Measurements from ENCODE around the gene APCDD1L. TPM values are rescaled to one million over a fixed set of nuclear protein-coding genes. Genes with fewer than 3 reads are reported as not detected.
"Not testable (repeated sequence)": the region's sequence is repeated elsewhere in the genome, so short reads cannot be mapped to it uniquely, and the experiment has no call there.

APCDD1L gene
- total RNA-seq, 2 experiments from 2014 or later, result not detected

GRCh38 chr20:58549231-58550209 is 34.3 kb upstream of the APCDD1L start:
- DNase-seq, result no peak
- Mint-ChIP-seq H3K9me3 (no peaks in the 10 kb centered on the region), H3K4me1 (no peaks in the 10 kb centered on the region)

GRCh38 chr20:58547623-58548475 is 32.6 kb upstream of the APCDD1L start:
- Mint-ChIP-seq H3K9me3 (no peaks in the 10 kb centered on the region), H3K27me3 (no peaks in the 10 kb centered on the region), H3K36me3 (no peaks in the 10 kb centered on the region), H3K4me3 (no peak overlapping the region), H3K4me1 (no peaks in the 10 kb centered on the region), H3K27ac (no peak overlapping the region)
- DNase-seq, result no peak

More at GRCh38 chr20:58549231-58550209, 34.3 kb upstream of the APCDD1L start:
- no peaks in the 10 kb centered on the region for H3K36me3 Mint-ChIP-seq
- no peak overlapping the region for H3K4me3 Mint-ChIP-seq
- H3K27ac Mint-ChIP-seq, result no peak overlapping the region
- H3K27me3 Mint-ChIP-seq, result no peaks in the 10 kb centered on the region

GRCh38 chr20:58546756-58547622 is 31.8 kb upstream of the APCDD1L start:
- Mint-ChIP-seq H3K27ac (no peak overlapping the region), H3K36me3 (no peaks in the 10 kb centered on the region), H3K4me1 (no peaks in the 10 kb centered on the region), H3K4me3 (no peak overlapping the region), H3K9me3 (no peaks in the 10 kb centered on the region), H3K27me3 (no peaks in the 10 kb centered on the region)
- DNase-seq, result no peak

GRCh38 chr20:58546416-58546711 is 31.2 kb upstream of the APCDD1L start:
- DNase-seq, result no peak
- Mint-ChIP-seq H3K4me1 (no peaks in the 10 kb centered on the region), H3K27ac (no peak overlapping the region), H3K9me3 (no peaks in the 10 kb centered on the region), H3K36me3 (no peaks in the 10 kb centered on the region), H3K27me3 (no peaks in the 10 kb centered on the region), H3K4me3 (no peak overlapping the region)

GRCh38 chr20:58545565-58546415 is 30.6 kb upstream of the APCDD1L start:
- H3K9me3 Mint-ChIP-seq, result no peaks in the 10 kb centered on the region
- H3K27me3 Mint-ChIP-seq, result no peaks in the 10 kb centered on the region
- no peaks in the 10 kb centered on the region for H3K36me3 Mint-ChIP-seq
- no peaks in the 10 kb centered on the region for H3K4me1 Mint-ChIP-seq
- DNase-seq, result no peak
- no peak overlapping the region for H3K4me3 Mint-ChIP-seq
- H3K27ac Mint-ChIP-seq, result no peak overlapping the region

GRCh38 chr20:58544891-58545290 is 29.7 kb upstream of the APCDD1L start:
- Mint-ChIP-seq H3K4me3 (no peak overlapping the region), H3K27ac (no peak overlapping the region), H3K4me1 (no peaks in the 10 kb centered on the region), H3K9me3 (no peaks in the 10 kb centered on the region), H3K36me3 (no peaks in the 10 kb centered on the region), H3K27me3 (no peaks in the 10 kb centered on the region)
- DNase-seq, result no peak

- H3K27ac Mint-ChIP-seq, result no peak overlapping the region
- no peak for DNase-seq
- H3K4me1 Mint-ChIP-seq, result no peaks in the 10 kb centered on the region
- H3K36me3 Mint-ChIP-seq, result no peaks in the 10 kb centered on the region
- no peak overlapping the region for H3K4me3 Mint-ChIP-seq
- H3K27me3 Mint-ChIP-seq, result no peaks in the 10 kb centered on the region
- no peaks in the 10 kb centered on the region for H3K9me3 Mint-ChIP-seq
Observed at GRCh38 chr20:58544286-58544685, 29.1 kb upstream of the APCDD1L start.

GRCh38 chr20:58543274-58543673 is 28.1 kb upstream of the APCDD1L start:
- H3K27ac Mint-ChIP-seq, result no peak overlapping the region
- no peaks in the 10 kb centered on the region for H3K4me1 Mint-ChIP-seq
- H3K9me3 Mint-ChIP-seq, result peaks cover under 1% of the 10 kb centered on the region
- H3K36me3 Mint-ChIP-seq, result no peaks in the 10 kb centered on the region
- no peak for DNase-seq
- H3K27me3 Mint-ChIP-seq, result no peaks in the 10 kb centered on the region
- H3K4me3 Mint-ChIP-seq, result no peak overlapping the region

- Mint-ChIP-seq H3K4me1 (no peaks in the 10 kb centered on the region), H3K9me3 (peaks cover 7% of the 10 kb centered on the region)
- DNase-seq, result no peak
Observed at GRCh38 chr20:58542411-58543095, 27.4 kb upstream of the APCDD1L start.

GRCh38 chr20:58542034-58542410 is 26.8 kb upstream of the APCDD1L start:
- not testable (repeated sequence) for H3K36me3 Mint-ChIP-seq, H3K4me1 Mint-ChIP-seq, H3K27ac Mint-ChIP-seq, H3K9me3 Mint-ChIP-seq, DNase-seq, H3K27me3 Mint-ChIP-seq, H3K4me3 Mint-ChIP-seq

More at GRCh38 chr20:58542411-58543095, 27.4 kb upstream of the APCDD1L start:
- Mint-ChIP-seq H3K27ac (no peak overlapping the region), H3K36me3 (peaks cover 3% of the 10 kb centered on the region), H3K4me3 (no peak overlapping the region), H3K27me3 (no peaks in the 10 kb centered on the region)

GRCh38 chr20:58538752-58539151 is 23.6 kb upstream of the APCDD1L start:
- Mint-ChIP-seq H3K4me1 (no peaks in the 10 kb centered on the region), H3K27me3 (no peaks in the 10 kb centered on the region), H3K9me3 (peaks cover 8% of the 10 kb centered on the region), H3K36me3 (peaks cover 3% of the 10 kb centered on the region), H3K4me3 (no peak overlapping the region), H3K27ac (no peak overlapping the region)
- no peak for DNase-seq

GRCh38 chr20:58537831-58538230 is 22.6 kb upstream of the APCDD1L start:
- Mint-ChIP-seq H3K9me3 (peaks cover 11% of the 10 kb centered on the region), H3K4me1 (no peaks in the 10 kb centered on the region), H3K4me3 (no peak overlapping the region), H3K27me3 (no peaks in the 10 kb centered on the region), H3K36me3 (peaks cover 5% of the 10 kb centered on the region), H3K27ac (no peak overlapping the region)
- DNase-seq, result no peak

GRCh38 chr20:58536289-58536688 is 21.1 kb upstream of the APCDD1L start:
- peaks cover 23% of the 10 kb centered on the region for H3K9me3 Mint-ChIP-seq
- no peak overlapping the region for H3K4me3 Mint-ChIP-seq
- no peak for DNase-seq
- no peaks in the 10 kb centered on the region for H3K27me3 Mint-ChIP-seq
- H3K36me3 Mint-ChIP-seq, result peaks cover 11% of the 10 kb centered on the region
- H3K4me1 Mint-ChIP-seq, result no peaks in the 10 kb centered on the region
- H3K27ac Mint-ChIP-seq, result no peak overlapping the region
